ENCODE measurements around the gene CAMK1D. TPM values are rescaled to one million over a fixed set of nuclear protein-coding genes. Genes with fewer than 3 reads are reported as not detected.

CAMK1D gene
- polyA plus RNA-seq, 2 of the 4 experiments (the other 2 are of a cell fraction): 6.6 to 12.5 TPM

DNA sequence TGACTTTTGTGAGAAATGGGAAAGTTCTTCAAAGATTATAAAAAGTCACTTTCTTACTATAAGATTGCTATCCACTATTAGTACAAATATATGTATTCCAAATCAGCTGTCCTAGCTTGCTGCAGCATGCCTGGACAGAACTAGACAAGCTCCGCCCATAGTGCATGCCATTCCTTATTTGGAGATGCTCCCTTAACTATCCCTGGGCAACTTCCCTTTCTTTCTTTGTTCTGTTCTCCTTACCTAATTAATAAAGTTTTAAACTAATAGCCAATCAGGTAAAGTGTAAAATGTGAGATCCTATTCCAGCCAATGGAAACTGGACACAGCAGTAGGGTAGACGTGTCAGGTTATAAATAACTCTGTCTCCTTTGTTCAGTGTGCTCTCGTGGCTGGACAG, 281.9 kb downstream of the CAMK1D start (continued):
- no peak for TF ChIP-seq PBX3 (IDR thresholded peaks at IDR 0.05)
- TF ChIP-seq PHF8 (IDR thresholded peaks at IDR 0.05; ENCODE audit: borderline replicate concordance, low read depth): no peak
- no peak for TF ChIP-seq CTCF (IDR thresholded peaks at IDR 0.05)
- no peak for TF ChIP-seq NPAS2 (CRISPR knock-in tag; IDR thresholded peaks at IDR 0.05; ENCODE audit: borderline replicate concordance)
- no peak for TF ChIP-seq ZSCAN20 (CRISPR knock-in tag; IDR thresholded peaks at IDR 0.05)
- TF ChIP-seq TFCP2L1 (CRISPR knock-in tag; IDR thresholded peaks at IDR 0.05): no peak
- TF ChIP-seq TP53 (CRISPR knock-in tag; IDR thresholded peaks at IDR 0.05): no peak
- TF ChIP-seq RFX5 (IDR thresholded peaks at IDR 0.05): no peak

- no peak for FAIRE-seq
- 12% methylated on average over 14 of the region's 14 CpGs for WGBS (ENCODE audit: missing lambda C conversion rate)
- peak; percentile 46 to 90 for DNase-seq (ENCODE audit: low read depth in 1 of 2, low spot score in 1 of 2)
- peak; percentile 87 to 92 for ATAC-seq
- peak overlapping the region; percentile 73 to 87 for H3K27ac ChIP-seq
- CTCF ChIA-PET: interaction anchor here (0.6 to 2.0 kb wide), 9 partner anchors 12 to 475 kb away, joined by 3 to 8 read pairs (median 3); no protein-coding TSS in a partner anchor
- no peak overlapping the region for H3K4me3 ChIP-seq
- H3K4me1 ChIP-seq: peaks cover 72% of the 10 kb centered on the region
- H3K4me2 ChIP-seq: peak overlapping the region; percentile 59
- H3K9me3 ChIP-seq: no peaks in the 10 kb centered on the region
- TF ChIP-seq ELK1 (IDR thresholded peaks at IDR 0.05; ENCODE audit: low read depth, low read length): no peak
- TF ChIP-seq CBX2 (IDR thresholded peaks at IDR 0.05; ENCODE audit: borderline replicate concordance, low read depth): no peak
- peak; percentile 68 for TF ChIP-seq MAX (IDR thresholded peaks at IDR 0.05)
- no peak for TF ChIP-seq FOSL2 (IDR thresholded peaks at IDR 0.05)
- peak; percentile 42 for TF ChIP-seq FOSL2 (CRISPR knock-in tag; IDR thresholded peaks at IDR 0.05)
- POLR2A ChIA-PET: interaction anchor here (1.0 to 1.2 kb wide), 2 partner anchors 25 to 76 kb away, joined by 3 to 4 read pairs; no protein-coding TSS in a partner anchor
Observed at GRCh38 chr10:12631787-12632562, 282.6 kb downstream of the CAMK1D start.

DNA sequence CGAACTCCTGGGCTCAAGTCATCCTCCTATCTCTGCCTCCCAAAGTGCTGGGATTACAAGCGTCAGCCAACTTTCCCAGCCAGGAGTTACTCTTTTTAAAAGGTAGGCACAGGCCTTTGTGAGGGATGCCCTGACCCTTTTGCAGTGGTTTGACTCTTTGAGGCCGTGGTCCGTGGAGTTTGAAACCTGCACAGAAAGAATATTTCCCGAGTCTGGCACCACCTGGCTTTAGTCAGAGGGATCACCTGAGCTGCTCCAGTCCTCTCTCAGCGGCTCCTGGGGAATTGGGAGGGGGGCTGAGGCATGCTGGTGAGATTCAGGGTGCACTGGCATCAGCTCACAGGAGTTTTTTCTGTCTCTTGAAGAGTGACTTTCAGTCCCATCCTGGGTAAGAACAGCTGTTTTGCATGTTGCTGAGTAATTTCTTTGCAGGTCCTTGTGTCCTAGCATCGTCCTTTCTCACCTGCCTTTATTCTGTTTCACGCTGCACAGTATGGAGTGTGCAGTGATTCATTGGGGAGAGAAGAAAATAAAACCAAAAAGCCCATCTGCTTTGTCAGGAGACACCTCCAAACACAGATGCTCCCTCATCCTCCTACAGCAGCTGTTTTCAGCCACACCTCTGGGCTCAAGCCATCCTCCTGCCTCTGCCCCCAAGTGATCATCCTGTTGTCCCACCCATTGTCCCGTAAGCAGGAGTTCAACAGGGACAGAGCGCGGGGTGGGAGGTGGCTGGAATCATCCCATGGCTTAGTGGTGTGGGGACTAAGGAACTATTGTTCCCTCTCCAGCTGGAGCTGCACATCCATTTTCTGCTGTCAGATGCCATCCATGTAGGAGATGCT, 284.7 kb downstream of the CAMK1D start:
- H3K4me3 ChIP-seq: no peak overlapping the region
- H3K4me2 ChIP-seq: peak overlapping the region; percentile 82
- peak overlapping the region in 1 of 2 experiments; percentile 87; a peak in 4 of 6 replicates for H3K27ac ChIP-seq
- ChIA-PET POLR2A (no interaction called here), CTCF (interaction anchor here (0.6 to 3.3 kb wide), 8 partner anchors 22 to 371 kb away, joined by 3 to 13 read pairs (median 5); no protein-coding TSS in a partner anchor)
- 94% methylated on average over 11 of the region's 11 CpGs for WGBS (ENCODE audit: missing lambda C conversion rate)
- H3K4me1 ChIP-seq: peaks cover 79% of the 10 kb centered on the region
- DNase-seq (ENCODE audit: low read depth in 1 of 2, low spot score in 1 of 2): no peak
- no peak for FAIRE-seq
- H3K9me3 ChIP-seq: no peaks in the 10 kb centered on the region
- ATAC-seq: no peak
- TF ChIP-seq ZC3H11A (IDR thresholded peaks at IDR 0.05) (no peak), SREBF2 (IDR thresholded peaks at IDR 0.05) (no peak), E2F6 (IDR thresholded peaks at IDR 0.05; ENCODE audit: borderline replicate concordance, low read depth) (no peak)
